Rectal smooth muscle tissue (tissue), 1 donor: Measurements from ENCODE around the gene SUCLG1.

Source experiments
- H3K27ac ChIP-seq: one replicate; pipeline ENCODE4 v1.7.0; 2013; ENCODE audit warnings: low read depth, low read length, inconsistent platforms
- H3K27me3 ChIP-seq: one replicate; pipeline ENCODE4 v1.7.0; 2013; ENCODE audit warnings: low read length; ENCODE audit not compliant: control insufficient read depth, insufficient read depth
- H3K36me3 ChIP-seq: one replicate; pipeline ENCODE4 v1.7.0; 2013; ENCODE audit warnings: low read length; ENCODE audit not compliant: control insufficient read depth, insufficient read depth
- H3K4me1 ChIP-seq: one replicate; pipeline ENCODE4 v1.7.0; 2013; ENCODE audit warnings: low read length; ENCODE audit not compliant: control insufficient read depth, insufficient read depth
- H3K4me3 ChIP-seq: one replicate; pipeline ENCODE4 v1.7.0; 2013; ENCODE audit warnings: low read length
- H3K9ac ChIP-seq: one replicate; pipeline ENCODE4 v1.7.0; 2013; ENCODE audit warnings: low read length

The SUCLG1 gene

DNA sequence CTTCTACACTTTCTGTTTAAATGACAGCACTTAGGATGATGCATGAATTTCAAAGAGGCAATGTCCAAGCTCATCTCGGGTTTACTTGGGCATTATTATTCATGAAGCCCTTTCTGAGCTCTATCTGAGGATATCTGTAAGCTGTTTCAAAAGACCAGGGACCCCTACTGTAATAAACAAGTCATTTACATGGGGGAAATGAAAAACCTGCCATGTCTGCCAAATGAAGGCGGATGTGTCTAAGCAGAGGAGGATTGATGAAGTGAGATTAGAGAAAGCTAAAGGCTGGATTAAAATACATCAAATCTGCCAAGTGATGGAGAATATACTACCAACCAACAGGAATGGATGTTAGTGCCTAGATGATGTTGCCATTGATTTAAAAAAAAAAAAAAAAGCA, 64.5 kb downstream of the SUCLG1 start:
- Histone ChIP-seq H3K36me3 (no peaks in the 10 kb centered on the region), H3K27ac (no peak overlapping the region), H3K9ac (no peak overlapping the region), H3K4me1 (no peaks in the 10 kb centered on the region), H3K27me3 (no peaks in the 10 kb centered on the region), H3K4me3 (no peak overlapping the region)

DNA sequence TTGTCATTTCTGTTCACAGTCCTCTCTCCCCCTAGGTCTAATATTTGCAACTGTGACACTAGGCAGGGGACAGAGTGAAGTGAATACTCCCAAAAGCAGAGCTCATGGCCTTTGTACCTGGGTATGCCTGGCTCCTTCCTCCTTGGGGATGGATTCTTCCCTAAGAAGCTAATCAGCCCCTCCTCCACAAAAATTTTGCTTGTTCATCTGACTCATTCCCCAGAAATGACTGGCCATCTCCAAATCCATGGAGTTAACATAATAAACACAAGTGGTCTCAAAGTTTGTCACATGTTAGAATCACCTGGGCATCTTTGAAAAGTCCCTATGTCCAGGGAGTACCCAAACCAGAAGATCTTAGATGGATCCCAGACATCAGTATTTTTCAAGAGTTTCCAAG, 65.3 kb downstream of the SUCLG1 start:
- Histone ChIP-seq H3K4me1 (no peaks in the 10 kb centered on the region), H3K9ac (no peak overlapping the region), H3K27me3 (no peaks in the 10 kb centered on the region), H3K36me3 (no peaks in the 10 kb centered on the region), H3K4me3 (no peak overlapping the region), H3K27ac (no peak overlapping the region)

DNA sequence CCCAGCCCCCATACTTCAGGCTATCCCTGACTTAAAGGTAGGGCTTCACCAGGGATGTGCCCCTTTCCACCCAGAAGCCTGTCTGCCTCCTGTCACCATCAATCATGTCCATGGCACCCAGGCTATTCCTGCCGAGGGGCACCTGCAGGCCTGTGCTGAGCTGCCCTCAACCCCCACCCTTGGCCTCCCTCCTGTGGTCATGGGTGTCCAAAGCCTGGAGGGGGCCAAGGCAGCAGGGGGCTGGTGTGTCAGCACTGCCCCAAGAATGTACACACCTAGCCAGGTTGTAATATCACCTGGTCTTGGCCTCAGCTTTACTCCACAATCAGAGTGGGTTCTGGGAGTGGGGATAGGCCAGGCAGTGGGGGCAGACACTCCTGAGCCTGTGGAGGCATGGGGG, 69.3 kb downstream of the SUCLG1 start:
- Histone ChIP-seq H3K27ac (no peak overlapping the region), H3K36me3 (no peaks in the 10 kb centered on the region), H3K4me3 (no peak overlapping the region), H3K9ac (no peak overlapping the region), H3K4me1 (no peaks in the 10 kb centered on the region), H3K27me3 (no peaks in the 10 kb centered on the region)

DNA sequence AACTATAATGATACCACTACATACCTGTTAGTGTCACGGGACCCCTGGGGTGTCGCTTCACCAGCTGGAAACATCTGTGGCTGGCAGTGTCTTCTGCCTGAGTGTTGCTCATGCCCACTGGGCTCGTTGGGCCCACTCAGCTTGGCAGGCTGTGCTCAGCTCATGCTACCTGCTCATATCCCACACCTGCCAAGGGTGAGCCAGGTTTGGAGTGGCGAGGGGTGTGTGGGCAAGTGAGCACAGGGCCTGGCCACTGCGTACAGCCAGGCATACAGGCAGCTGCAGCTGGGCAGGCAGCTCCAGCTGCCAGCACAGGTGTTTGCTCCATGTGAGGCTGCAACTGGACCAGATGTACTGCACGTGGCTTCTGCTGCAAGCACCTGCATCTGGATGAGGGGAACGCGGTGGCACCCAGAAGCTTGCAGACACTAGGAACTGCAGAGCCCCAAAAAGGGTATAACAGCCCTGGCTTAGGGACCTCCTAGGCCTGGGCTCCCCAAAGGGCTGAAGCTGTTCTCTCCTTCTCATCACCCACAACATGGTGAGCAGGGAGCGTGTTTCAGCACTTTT, 70.1 kb downstream of the SUCLG1 start:
- no peaks in the 10 kb centered on the region for H3K4me1 ChIP-seq
- no peaks in the 10 kb centered on the region for H3K27me3 ChIP-seq
- H3K27ac ChIP-seq = no peak overlapping the region
- no peak overlapping the region for H3K9ac ChIP-seq
- no peak overlapping the region for H3K4me3 ChIP-seq
- no peaks in the 10 kb centered on the region for H3K36me3 ChIP-seq

DNA sequence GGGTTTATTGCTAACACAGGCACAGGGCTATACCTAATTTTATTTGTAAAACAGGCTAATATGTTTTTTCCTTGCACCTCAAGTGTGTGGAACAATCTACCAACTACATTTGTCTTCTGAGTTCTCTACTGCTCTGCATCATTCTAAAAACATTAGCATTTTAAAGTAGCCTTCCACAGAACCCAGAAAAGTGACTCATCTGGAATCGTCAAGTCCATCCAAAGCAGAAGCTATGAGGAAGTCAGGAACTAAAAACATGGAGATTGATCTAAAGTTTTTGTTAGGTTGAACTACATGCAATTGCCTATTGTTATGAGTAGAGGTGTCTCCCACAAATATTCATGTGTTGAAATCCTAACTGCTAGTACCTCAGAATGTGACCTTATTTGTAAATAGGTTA, 70.9 kb downstream of the SUCLG1 start:
- Histone ChIP-seq H3K4me3 (no peak overlapping the region), H3K27ac (no peak overlapping the region), H3K36me3 (no peaks in the 10 kb centered on the region), H3K9ac (no peak overlapping the region), H3K27me3 (no peaks in the 10 kb centered on the region), H3K4me1 (no peaks in the 10 kb centered on the region)

DNA sequence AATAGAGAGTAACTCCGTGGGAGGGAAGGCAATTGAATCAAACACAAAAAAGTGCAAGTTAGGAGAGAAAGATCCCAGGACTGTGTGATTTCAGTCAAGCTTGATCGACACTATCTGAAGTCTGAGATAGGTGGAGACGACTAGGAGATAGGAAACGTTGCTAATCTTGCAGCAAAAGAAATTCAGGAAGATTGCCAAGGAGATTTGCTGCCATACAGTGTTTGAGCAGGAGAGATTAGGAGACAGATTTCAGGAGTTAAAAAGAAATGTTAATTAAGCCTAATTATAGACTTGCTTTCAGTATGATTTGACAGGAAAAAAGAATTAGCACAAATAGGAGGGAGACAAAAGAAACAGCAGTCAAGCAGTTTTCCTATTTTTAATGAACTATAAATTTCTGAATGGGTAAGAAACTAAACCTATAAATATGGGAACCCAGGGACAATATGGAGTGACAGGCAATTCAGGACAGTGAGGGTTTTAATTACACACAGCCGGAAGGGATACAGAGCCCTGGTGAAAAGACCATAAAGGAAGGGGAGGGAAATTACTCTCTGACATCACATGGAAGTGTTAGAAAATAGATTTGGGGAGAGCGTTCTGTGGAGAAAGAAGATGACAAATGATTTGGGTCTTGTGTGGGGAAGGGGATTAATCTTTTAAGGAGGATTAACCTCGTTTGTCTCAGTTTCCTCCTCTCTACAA, 72.6 kb downstream of the SUCLG1 start:
- no peak overlapping the region for H3K4me3 ChIP-seq
- H3K27ac ChIP-seq = no peak overlapping the region
- H3K27me3 ChIP-seq = no peaks in the 10 kb centered on the region
- no peak overlapping the region for H3K9ac ChIP-seq
- no peaks in the 10 kb centered on the region for H3K4me1 ChIP-seq
- H3K36me3 ChIP-seq = no peaks in the 10 kb centered on the region

DNA sequence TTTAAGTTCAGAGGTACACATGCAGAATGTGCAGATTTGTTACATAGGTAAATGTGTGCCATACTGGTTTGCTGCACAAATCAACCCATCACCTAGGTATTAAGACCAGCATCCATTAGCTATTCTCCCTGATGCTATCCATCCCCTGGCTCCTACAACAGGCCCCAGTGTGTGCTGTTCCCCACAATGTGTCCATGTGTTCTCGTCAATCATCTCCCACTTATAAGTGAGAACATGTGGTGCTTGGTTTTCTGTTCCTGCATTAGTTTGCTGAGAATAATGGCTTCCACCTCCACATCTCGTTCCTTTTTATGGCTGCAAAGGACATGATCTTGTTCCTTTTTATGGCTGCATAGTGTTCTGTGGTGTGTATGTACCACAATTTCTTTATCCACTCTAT, 75.8 kb downstream of the SUCLG1 start:
- Histone ChIP-seq H3K4me1 (no peaks in the 10 kb centered on the region), H3K36me3 (no peaks in the 10 kb centered on the region), H3K4me3 (no peak overlapping the region), H3K27ac (no peak overlapping the region), H3K27me3 (no peaks in the 10 kb centered on the region), H3K9ac (no peak overlapping the region)

DNA sequence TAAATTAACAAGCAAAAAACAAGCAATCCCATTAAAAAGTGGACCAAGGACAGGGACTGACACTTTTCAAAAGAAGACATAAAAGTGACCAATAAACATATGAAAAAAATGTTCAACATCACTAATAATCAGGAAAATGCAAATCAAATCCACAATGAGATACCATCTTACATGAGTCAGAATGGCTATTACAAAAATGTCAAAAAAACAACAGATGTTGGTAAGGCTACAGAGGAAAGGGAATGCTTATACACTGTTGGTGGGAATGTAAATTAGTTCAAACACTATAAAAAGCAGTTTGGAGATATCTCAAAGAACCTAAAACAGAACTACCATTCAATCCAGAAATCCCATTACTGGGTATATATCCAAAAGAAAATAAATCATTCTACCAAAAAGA, 78.2 kb downstream of the SUCLG1 start:
- no peaks in the 10 kb centered on the region for H3K4me1 ChIP-seq
- H3K36me3 ChIP-seq = no peaks in the 10 kb centered on the region
- no peak overlapping the region for H3K9ac ChIP-seq
- H3K4me3 ChIP-seq = no peak overlapping the region
- no peaks in the 10 kb centered on the region for H3K27me3 ChIP-seq
- H3K27ac ChIP-seq = no peak overlapping the region

DNA sequence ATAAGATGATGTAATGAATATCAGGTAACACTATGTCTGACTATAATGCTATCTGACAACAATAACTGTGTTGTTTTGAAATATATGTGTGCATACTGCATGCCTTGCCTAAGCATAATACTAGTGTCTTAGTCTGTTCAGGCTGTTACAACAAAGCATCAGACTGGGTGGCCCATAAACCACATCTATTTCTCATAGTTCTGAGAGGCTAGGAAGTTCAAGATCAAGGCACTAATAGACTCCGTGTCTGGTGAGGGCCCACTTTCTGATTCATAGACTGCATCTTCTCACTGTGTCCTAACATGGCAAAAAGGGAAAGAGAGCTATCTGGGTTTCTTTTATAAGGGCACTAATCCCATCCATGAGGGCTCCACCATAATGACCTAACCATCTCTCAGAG, 80.1 kb downstream of the SUCLG1 start:
- no peak overlapping the region for H3K4me3 ChIP-seq
- no peaks in the 10 kb centered on the region for H3K36me3 ChIP-seq
- no peaks in the 10 kb centered on the region for H3K4me1 ChIP-seq
- no peaks in the 10 kb centered on the region for H3K27me3 ChIP-seq
- H3K9ac ChIP-seq = no peak overlapping the region
- H3K27ac ChIP-seq = no peak overlapping the region

DNA sequence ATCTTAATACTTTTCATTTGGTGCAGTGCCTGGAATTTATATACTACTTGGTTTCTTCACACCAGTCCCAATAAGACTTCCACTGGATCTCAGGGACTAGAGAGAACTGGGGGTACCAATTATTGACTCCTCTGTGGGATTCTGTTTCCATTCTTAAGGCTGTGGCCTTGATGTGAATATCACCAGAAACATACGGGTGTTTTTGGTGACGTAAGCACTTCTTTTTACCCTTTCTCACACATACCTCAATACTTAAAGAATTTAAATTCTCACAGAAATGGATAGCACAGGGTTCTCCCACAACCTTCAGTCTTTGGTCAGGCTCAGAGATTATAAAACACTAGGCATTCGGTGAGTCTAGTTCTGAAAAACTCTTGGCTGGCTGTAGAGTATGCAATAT, 84.1 kb downstream of the SUCLG1 start:
- no peak overlapping the region for H3K9ac ChIP-seq
- no peaks in the 10 kb centered on the region for H3K4me1 ChIP-seq
- no peak overlapping the region for H3K4me3 ChIP-seq
- no peaks in the 10 kb centered on the region for H3K27me3 ChIP-seq
- no peak overlapping the region for H3K27ac ChIP-seq
- H3K36me3 ChIP-seq = no peaks in the 10 kb centered on the region

DNA sequence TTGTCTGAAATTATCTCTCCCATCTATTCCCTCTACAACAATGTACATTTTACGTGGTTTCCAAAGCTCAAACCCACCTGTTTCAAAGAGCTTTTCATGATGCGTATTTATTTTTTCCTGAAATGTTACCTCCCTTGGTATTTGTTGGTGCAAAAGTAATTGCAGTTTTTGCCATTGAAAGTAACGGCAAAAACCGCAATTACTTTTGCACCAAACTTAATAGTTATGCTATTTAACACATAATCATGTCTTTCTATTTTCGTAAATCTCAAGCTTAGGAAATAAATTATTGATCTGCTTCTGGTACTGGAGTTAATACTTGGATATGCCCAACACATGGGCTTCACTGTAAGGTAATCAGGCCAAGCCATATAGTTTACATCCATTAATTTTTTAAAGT, 85.2 kb downstream of the SUCLG1 start:
- Histone ChIP-seq H3K36me3 (no peaks in the 10 kb centered on the region), H3K4me1 (no peaks in the 10 kb centered on the region), H3K9ac (no peak overlapping the region), H3K4me3 (no peak overlapping the region), H3K27ac (no peak overlapping the region), H3K27me3 (no peaks in the 10 kb centered on the region)
